C4-2B (cell line): ENCODE measurements around the gene MRPS35.
"Not testable (repeated sequence)": the region's sequence is repeated elsewhere in the genome, so short reads cannot be mapped to it uniquely, and the experiment has no call there.

ENCODE experiments used
- H3K27ac ChIP-seq: fragments of 450-650 bp; 2 replicates; pipeline ENCODE4 v1.5.1; 2017
- ZFX ChIP-seq: fragments of 450-650 bp; IDR thresholded peaks from 2 replicates; pipeline ENCODE4 v1.6.1; 2017
- TF ChIP-seq, protein P1 (sequence below): fragments of 450-650 bp; conservative IDR thresholded peaks from 2 replicates; pipeline ENCODE4 v1.5.1; 2017; ENCODE audit warnings: mild to moderate bottlenecking

The MRPS35 gene

DNA sequence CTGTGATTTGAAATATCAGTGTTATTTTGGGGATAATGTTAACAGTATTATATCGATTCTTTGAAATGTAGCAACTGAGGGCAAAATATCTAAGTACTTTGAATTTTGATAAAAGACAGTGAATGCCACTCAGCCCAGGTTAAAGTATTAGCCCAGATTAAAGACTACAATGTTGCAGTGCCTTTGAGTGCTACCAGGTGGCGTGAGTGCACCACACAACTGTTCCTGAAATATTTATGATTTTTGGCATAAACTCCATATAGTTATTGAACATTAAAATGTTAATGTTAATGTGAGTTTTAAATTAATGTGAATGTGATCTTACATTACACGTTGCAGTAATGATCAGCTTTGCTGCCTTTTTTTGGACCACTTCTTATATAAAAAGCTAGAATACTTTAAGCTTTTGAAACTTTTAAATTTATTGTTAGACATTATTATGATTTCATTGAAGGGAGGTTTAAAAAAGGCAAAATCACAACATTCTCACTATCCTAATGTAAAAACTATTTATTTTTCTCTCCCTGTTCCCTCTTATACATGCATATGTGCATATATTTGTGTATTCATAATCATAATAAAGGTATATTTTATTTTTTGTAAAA lies 22.5 kb downstream of the MRPS35 start:
- no peak for TF ChIP-seq ZFX
- TF ChIP-seq, protein P1, sequence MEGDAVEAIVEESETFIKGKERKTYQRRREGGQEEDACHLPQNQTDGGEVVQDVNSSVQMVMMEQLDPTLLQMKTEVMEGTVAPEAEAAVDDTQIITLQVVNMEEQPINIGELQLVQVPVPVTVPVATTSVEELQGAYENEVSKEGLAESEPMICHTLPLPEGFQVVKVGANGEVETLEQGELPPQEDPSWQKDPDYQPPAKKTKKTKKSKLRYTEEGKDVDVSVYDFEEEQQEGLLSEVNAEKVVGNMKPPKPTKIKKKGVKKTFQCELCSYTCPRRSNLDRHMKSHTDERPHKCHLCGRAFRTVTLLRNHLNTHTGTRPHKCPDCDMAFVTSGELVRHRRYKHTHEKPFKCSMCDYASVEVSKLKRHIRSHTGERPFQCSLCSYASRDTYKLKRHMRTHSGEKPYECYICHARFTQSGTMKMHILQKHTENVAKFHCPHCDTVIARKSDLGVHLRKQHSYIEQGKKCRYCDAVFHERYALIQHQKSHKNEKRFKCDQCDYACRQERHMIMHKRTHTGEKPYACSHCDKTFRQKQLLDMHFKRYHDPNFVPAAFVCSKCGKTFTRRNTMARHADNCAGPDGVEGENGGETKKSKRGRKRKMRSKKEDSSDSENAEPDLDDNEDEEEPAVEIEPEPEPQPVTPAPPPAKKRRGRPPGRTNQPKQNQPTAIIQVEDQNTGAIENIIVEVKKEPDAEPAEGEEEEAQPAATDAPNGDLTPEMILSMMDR, result peak; percentile 85
- no peak overlapping the region for H3K27ac ChIP-seq

DNA sequence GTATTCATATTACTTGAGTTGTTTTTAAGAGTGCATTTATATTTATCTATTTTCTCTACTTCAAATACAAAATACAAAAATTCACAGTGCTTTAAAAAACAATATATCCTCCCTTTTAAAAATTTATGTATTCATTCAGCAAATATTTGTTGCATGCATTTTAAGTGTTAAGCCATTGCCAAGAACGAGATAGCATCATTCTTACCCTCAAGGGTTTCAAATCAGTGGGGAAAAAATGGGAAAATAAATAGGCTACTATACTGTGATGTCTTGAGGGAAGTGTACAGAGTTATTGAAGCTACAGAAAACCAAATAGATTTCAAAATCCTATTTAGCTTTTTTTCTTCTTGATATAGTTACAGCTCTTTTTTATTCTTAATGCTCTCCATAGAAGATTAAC lies 23.2 kb downstream of the MRPS35 start:
- H3K27ac ChIP-seq, result no peak overlapping the region
- TF ChIP-seq ZFX, result no peak
- TF ChIP-seq, protein P1, result no peak

DNA sequence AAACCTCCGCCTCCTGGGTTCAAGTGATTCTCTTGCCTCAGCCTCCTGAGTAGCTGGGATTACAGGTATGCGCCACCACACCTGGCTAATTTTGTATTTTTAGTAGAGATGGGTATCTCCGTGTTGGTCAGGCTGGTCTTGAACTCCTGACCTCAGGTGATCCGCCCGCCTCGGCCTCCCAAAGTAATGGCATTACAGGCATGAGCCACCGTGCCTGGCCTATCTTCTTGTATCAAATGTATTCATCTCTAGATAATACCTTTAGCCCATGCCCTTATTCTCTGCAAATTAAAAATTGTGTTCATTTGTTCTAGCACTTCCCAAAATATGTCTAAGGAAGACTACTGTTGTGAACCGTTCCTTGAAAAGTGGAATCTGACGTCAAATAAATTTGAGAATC lies 23.7 kb downstream of the MRPS35 start:
- not testable (repeated sequence) for H3K27ac ChIP-seq

DNA sequence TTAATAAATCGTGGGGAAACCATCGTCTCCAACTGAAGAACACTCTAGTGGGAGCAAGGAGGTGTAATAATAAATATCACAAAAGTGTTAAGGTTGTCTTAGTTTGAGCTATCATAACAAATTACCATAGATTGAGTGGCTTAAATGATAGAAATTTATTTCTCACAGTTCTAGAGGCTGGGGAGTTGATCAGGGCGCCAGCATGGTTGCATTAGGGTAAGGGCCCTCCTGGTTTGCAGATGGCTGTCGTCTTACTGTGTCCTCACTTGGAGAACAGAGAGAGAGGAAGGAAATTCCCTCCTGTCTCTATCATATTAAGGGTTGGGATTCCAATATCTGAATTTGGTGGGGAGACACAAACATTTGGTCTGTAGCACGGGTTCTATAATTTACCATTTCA lies 33.0 kb downstream of the MRPS35 start:
- no peak overlapping the region for H3K27ac ChIP-seq
- TF ChIP-seq, protein P1, result no peak
- TF ChIP-seq ZFX, result no peak

DNA sequence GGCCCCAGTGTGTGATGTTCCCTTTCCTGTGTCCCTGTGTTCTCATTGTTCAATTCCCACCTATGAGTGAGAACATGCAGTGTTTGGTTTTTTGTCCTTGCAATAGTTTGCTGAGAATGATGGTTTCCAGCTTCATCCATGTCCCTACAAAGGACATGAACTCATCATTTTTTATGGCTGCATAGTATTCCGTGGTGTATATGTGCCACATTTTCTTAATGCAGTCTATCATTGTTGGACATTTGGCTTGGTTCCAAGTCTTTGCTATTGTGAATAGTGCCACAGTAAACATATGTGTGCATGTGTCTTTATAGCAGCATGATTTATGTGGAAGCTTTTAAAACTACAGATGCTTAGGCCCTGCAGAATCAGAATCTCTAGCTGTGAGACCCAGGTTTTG lies 35.1 kb downstream of the MRPS35 start:
- H3K27ac ChIP-seq, result not testable (repeated sequence)

DNA sequence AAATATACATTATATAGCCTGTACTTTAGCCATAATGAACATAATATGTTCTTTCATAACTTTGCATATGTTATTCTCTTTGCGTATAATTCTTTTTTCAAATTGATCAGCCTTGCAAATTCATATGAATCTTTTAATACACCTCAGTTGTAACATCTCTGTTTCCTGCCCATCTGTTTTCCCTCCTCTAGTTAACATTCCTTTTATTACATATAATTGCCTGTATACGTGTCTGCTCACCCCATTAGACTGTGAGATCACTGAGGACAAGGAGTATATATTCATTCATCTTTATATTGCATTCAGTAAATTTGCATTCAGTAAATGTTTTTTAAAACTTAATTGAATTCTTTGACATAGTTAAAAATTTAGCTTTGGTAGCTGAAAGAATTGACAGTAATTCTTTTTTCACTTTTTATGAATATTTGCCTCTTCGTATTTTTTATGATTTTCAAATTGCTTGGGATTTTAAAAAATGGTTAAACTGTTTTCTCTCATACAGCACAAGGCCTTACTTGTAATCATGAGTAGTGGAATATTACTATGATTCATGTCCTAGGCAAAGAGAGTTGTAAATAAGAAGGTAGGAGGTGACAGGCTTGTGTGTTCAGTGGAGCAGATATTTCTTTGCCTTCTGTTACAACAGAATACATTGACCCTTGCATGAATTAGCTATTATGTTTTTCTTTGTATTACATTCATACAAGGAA lies 36.6 kb downstream of the MRPS35 start:
- TF ChIP-seq, protein P1, result no peak
- no peak for TF ChIP-seq ZFX
- H3K27ac ChIP-seq, result no peak overlapping the region

DNA sequence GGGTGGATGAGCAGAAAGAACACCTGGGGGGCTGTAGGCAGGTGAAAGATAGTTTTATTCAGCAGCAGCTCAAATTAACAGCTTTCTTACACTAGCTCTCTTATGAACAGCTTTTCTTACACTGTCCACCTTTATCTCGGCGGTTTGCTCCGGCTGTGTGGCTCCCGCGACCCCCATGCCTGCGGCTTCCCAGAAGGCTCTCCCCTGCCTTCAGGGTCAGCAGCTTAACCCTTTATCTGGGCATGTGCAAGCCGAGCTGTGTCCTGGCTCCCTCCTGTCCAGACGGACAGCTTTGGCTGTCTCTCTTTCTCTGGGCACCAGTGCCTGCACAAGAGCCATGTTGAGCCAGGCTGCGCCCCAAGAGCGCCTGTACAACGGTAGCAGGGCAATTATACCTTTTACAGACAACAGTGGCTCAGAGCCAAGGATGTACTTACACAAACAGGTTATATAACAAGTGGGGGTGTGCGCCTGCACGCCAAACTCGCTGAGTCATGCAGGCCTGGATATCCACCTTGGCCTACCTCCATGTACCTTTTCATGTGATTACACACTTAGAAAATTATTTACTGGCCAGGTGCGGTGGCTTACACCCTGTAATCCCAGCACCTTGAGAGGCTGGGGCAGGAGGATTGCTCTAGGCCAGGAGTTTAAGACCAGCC lies 40.9 kb downstream of the MRPS35 start:
- peak overlapping the region; percentile 78 for H3K27ac ChIP-seq
- TF ChIP-seq, protein P1, result no peak
- no peak for TF ChIP-seq ZFX

DNA sequence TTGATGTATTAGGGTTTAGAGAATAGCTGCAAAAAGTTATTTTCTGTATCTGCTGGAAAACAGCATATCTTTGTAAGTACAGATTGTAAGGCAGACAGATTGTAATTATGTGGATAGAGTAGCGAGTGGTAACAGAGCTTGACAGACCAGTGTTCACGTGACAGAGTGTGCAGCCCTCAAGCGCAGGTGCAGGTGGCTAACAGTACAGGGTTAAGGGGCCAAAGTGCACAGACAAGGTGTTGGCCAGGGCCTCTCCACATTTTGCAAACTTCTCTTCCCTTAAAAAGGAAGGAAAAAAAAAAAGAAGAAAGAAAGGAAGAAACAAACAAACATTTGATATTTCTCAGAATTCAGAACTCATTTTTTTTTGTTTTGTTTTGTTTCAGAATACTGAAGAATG lies 44.2 kb downstream of the MRPS35 start:
- TF ChIP-seq ZFX, result no peak
- TF ChIP-seq, protein P1, result no peak
- H3K27ac ChIP-seq, result no peak overlapping the region
